Retinal pigment epithelial cell (primary cell): ENCODE measurements around the gene ACER3.
"Not testable (repeated sequence)": the region's sequence is repeated elsewhere in the genome, so short reads cannot be mapped to it uniquely, and the experiment has no call there.

ENCODE experiments used
- DNase-seq: peaks from one replicate; pipeline ENCODE4 v3.0.0-alpha.2; 2010; ENCODE audit warnings: low read depth
- H3K4me3 ChIP-seq: 2 replicates; pipeline ENCODE4 v1.5.1; 2011; ENCODE audit warnings: mild to moderate bottlenecking, low read length, control low read depth, moderate library complexity
- TF ChIP-seq, protein P1 (sequence below): conservative IDR thresholded peaks from 2 replicates; pipeline ENCODE4 v1.5.1; 2011; ENCODE audit warnings: low read depth, low read length, control low read depth, inconsistent platforms

The ACER3 gene

DNA sequence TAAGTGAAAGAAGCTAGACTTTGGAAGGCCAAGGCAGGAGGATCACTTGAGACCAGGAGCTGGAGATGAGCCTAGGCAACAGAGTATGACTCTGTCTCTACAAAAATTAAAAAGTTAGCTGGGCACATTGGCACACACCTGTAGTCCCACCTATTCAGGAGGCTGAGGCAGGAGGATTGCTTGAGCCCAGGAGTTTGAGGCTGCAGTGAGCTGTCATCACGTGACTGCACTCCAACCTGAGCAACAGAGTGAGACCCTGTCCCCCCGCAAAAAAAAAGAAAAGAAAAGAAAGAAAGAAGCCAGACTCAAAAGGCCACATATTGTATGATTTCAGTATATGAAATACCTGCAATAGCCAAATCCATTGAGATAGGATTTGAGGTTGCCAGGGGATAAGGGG, 198.2 kb downstream of the ACER3 start:
- DNase-seq, result no peak
- no peak overlapping the region for H3K4me3 ChIP-seq
- TF ChIP-seq, protein P1, sequence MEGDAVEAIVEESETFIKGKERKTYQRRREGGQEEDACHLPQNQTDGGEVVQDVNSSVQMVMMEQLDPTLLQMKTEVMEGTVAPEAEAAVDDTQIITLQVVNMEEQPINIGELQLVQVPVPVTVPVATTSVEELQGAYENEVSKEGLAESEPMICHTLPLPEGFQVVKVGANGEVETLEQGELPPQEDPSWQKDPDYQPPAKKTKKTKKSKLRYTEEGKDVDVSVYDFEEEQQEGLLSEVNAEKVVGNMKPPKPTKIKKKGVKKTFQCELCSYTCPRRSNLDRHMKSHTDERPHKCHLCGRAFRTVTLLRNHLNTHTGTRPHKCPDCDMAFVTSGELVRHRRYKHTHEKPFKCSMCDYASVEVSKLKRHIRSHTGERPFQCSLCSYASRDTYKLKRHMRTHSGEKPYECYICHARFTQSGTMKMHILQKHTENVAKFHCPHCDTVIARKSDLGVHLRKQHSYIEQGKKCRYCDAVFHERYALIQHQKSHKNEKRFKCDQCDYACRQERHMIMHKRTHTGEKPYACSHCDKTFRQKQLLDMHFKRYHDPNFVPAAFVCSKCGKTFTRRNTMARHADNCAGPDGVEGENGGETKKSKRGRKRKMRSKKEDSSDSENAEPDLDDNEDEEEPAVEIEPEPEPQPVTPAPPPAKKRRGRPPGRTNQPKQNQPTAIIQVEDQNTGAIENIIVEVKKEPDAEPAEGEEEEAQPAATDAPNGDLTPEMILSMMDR, result no peak

DNA sequence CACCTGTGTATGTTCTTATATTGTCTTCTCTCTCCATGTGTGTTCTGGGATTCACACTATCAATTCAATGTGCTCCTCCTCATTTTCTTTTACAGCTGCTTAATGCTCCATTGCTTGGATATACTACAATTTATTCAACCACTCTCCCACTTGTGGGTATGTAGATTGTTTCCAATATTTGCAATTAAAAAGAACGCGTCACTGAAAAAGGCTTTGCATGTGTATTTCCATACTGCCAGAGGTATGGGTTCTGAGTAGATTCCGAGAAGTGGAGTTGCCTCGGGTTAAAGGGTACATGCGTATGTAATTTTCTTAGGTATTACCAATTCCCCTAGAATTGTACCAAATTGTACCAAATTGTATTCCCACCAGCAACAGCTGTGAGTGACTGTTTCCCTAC, 199.1 kb downstream of the ACER3 start:
- no peak overlapping the region for H3K4me3 ChIP-seq
- DNase-seq, result no peak
- TF ChIP-seq, protein P1, result no peak

- TF ChIP-seq, protein P1, result no peak
- H3K4me3 ChIP-seq, result no peak overlapping the region
- no peak for DNase-seq
Observed at GRCh38 chr11:77060234-77060633, 199.5 kb downstream of the ACER3 start.

GRCh38 chr11:77061258-77061657, 200.5 kb downstream of the ACER3 start:
- not testable (repeated sequence) for H3K4me3 ChIP-seq, DNase-seq

- H3K4me3 ChIP-seq, result no peak overlapping the region
- no peak for DNase-seq
- TF ChIP-seq, protein P1, result peak; percentile 19
Observed at GRCh38 chr11:77062924-77063323, 202.2 kb downstream of the ACER3 start.

- no peak for DNase-seq
- TF ChIP-seq, protein P1, result no peak
- no peak overlapping the region for H3K4me3 ChIP-seq
Observed at GRCh38 chr11:77063407-77063806, 202.7 kb downstream of the ACER3 start.

GRCh38 chr11:77063861-77064260, 203.1 kb downstream of the ACER3 start:
- TF ChIP-seq, protein P1, result no peak
- DNase-seq, result no peak
- H3K4me3 ChIP-seq, result no peak overlapping the region
